GM19099 (cell line): Measurements from ENCODE around the gene NEK10.

ENCODE experiments used
- POLR2A ChIP-seq: IDR thresholded peaks from 3 replicates; pipeline ENCODE4 v1.6.1; 2011; ENCODE audit warnings: low read depth; ENCODE audit not compliant: insufficient read length; ENCODE audit errors: extremely low read depth

Gene NEK10

DNA sequence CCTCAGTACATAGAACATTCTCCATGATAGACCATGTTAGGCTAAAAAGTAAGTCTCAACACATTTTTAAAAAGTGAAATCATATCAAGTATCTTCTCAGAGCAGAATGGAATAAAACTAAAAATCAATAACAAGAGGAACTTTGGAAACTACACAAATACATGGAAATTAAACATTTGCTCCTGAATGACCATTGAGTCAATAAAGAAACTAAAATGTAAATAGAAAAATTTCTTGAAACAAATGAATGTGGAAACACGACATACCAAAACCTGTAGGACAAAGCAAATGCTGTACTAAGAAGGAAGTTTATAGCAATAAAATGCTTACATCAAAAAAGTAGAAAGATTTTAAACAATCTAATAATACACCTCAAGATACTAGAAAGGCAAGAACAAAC, 33.6 kb downstream of the NEK10 start:
- no peak for TF ChIP-seq POLR2A

DNA sequence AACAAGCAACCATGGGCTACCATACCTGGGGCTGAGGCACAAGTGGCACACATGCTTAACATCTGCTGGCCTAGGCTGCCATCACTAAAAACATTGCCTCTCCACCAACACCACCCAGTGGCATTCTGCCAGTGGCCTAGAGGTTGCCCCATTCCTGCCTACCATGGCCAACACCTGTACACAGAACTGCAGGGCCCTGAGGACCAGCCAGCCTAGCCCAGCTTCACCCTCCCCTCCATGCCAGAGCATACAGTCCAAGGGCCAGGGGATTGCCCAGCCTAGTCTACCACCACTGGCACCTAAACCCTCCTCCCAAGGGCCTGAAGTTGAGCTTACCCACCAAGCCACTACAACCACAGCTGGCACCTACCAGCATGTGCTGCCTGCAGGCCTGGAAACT, 35.3 kb downstream of the NEK10 start:
- no peak for TF ChIP-seq POLR2A

DNA sequence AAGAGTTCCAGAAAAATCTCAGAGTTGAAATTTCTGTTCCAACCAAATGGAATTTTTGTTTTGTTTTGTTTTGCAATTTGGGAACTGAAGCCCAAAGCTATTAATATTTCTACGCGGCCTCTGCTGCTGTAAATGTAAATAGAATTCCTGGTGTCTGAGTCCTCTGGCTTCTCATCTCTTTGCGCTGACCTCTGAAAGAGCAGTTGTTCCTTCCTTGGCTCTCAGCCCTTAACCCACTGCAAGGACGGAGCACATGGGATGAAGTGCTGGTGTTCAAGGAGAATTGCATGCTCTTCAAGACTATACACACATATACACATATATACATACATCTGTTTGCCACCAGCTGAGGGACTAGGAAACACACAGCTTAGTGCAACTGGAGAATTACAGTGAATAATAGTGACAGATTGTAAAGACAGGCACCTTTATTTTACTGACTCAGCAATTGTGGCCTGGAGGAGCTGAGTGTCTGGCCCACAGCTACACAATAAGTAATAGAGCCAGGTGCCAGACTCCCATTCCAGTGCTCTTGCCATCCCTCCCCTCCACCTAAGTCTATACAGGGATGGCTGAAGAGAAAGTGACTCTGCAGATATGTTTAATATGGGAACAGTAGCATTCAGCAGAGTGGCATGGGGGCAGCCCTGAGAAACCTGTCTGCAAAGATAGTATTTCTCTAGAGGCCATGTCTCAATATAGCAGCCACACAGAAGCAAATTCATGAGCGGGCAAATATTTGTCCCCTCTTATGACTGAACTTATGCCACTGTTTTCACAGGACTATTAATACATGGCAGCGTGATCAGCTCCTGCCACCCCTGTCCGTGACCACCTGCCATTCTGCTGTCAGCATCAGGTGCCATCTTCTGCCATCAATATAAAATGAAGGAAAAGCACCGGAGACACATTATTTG, 42.3 kb downstream of the NEK10 start:
- no peak for TF ChIP-seq POLR2A

DNA sequence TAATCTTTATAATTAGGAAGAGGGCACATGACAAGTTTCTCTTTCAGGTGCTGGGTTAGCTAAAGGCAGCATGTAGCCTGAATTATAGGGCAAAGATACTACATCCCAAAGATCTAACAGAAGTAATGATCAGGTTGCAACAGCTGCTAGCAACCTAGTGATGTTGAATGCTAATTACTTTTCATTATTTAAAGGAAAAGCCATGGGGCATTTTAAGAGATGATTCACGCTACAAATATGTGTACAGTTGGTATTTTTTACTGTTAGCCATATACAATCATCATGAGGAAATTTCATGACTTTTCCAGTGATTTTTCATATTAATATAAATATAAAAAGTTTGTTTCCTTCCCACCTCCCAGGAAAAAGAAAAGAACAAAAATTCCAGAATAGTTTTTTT, 43.0 kb downstream of the NEK10 start:
- no peak for TF ChIP-seq POLR2A

DNA sequence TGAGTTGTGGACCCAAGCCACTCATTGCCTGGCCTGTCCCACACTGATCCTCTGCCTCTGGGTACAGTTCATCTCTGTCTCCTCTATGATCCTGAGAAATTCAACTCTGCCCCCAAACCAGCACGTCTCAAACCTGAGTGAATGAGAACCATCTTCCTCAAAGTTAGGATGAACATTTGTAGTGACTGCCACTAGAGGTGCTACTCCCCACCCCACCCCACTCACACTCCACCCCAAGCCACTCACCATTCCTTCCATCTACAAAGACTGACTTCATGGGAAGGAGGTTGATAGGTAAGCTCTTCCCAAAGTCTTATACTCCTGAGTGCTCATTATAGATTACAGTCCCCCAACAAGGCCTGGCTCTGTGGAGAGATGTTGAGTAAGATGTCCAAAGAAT, 43.8 kb downstream of the NEK10 start:
- no peak for TF ChIP-seq POLR2A

DNA sequence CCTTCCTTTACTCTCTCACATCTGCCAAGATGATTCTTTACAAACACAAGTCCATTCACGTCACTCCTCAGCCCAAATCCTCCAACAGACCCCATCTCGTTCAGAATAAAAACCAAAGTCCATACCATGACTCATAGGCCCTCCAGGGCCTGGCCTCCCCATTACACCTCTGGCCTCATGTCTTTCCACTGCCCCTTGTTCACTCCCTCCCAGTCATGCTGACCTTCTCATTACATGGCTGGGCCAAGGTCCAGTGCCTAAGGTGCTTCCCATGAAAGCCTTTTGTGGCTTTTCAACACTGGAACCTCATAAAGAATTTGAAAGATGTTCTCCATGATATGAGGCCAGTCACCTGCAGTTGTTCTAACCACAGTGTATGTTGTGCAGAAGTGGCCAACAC, 44.5 kb downstream of the NEK10 start:
- no peak for TF ChIP-seq POLR2A

DNA sequence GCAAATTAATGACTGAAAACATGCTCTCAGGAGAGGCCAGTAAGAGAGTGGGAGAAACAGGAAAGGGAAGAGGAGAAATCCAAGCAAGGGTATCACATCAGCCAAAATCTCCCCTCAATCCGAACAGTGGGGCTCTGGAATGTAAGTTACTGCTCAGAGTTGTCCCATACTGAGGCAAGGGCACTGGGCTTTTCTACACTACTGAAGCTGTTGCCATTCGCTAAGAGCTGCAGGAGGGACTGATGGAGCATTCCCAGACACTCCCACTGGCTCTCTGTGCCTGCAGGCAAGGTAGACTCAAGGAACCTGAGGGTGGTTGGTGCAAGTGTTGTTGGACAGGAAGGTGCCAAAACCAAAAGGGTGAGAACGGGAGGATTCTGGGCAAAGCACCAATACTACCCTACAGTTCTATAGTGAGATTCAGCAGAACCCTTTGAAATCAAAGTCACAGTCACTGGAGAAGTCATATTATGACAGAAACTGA, 46.1 kb downstream of the NEK10 start:
- no peak for TF ChIP-seq POLR2A

DNA sequence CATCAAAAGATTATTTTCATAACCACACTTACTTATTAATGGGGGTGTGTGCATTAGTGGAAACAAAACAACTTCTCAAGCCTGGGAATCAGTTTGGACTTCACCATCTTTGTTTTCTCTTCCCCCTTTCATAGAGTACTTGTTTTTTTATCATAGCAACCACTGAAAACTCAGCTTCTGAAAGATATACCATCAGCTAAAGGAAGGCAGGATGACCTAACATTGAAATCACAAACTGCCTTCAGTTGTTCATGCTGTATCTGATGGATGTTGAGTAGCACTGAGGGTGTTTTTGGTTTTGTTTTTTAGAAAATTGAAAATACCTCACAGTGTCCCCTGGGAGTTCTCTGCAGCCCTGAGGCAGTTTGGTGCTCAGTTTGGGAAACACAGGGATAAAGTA, 46.5 kb downstream of the NEK10 start:
- TF ChIP-seq POLR2A = no peak

DNA sequence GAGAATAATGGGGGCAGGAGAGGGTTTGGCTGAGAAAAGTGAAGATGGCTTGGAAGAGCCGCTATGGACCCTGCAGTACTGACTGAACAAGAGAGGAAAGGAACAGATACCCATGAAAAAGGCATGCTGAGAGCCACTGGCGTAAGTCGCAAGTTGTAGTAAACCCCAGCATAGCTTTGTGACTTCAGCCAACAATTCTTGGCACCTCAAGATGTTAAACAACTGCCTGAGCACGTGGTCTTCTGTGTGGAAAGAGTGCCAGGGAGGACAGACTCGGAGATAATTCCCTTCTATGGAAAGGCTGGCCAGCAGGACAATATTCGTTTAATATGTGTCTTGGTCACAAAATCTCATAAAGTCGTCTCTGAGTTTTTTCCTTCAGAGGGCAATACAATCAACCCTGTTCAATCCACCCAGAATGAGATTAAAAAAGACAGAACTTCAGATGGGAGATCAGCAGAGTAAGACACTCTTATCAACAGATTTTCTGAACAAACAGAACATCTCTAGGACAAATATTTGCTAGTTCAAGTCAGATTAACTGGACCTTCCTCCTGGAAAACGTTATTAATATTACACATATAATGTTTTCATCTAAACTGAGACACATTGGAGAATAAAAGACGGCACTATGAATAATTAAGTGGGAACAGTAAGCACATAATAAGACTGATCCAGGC, 49.2 kb downstream of the NEK10 start:
- no peak for TF ChIP-seq POLR2A

DNA sequence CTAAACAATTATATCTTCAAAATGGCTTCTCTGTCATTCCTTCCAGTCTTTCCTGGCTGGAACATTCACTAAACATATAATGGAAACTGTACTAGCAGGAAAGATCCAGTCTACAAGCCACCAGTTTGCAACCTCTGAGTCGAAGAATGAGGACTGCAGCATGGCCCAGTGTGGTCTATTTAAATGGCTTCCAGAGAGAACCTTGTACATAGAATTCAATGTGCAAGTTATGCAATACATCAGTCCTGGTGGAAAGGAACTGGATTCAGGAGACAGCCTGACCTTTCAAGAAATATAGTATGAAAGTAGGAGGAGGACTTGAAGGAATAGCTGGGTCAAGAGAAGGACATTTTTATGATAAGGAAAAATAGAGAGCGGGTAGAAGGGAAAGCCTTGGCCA, 49.9 kb downstream of the NEK10 start:
- no peak for TF ChIP-seq POLR2A

DNA sequence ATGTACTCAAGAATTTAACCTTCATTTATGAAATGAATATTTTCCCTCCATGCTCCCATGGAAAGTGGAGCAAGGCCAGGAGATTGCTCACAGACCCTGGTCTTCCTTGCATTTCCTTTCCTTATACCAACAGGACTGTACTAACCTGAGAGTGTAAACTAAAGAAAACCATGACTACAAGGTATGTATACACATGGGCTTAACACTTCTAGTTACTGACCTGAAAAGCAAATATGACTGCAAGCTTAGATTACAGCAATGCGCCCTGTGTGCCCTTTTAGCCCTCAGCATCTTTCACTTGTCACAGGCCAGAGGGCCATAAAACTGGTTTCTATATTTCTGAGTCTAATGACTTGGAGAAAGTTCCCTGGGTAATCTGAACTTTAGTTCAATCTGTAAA, 52.1 kb downstream of the NEK10 start:
- TF ChIP-seq POLR2A = no peak

DNA sequence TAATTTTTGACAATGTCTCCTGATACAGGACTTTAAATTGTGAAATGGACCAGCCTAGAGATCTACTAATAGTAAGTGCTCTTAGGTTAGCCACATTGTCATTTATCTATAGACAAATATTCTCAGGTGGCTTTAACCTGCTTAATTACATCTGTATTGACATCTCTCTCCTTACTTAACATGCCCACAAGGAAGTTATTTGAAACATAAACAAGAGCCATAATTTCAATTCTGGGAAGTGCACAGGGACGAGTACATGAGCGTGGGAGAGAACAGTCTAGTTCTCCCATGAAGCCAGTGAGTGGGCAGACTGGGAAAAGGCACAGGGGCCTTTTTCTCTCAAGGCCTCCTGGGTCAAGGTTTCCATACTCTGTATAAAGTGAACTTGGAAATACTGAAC, 54.2 kb downstream of the NEK10 start:
- TF ChIP-seq POLR2A = no peak

DNA sequence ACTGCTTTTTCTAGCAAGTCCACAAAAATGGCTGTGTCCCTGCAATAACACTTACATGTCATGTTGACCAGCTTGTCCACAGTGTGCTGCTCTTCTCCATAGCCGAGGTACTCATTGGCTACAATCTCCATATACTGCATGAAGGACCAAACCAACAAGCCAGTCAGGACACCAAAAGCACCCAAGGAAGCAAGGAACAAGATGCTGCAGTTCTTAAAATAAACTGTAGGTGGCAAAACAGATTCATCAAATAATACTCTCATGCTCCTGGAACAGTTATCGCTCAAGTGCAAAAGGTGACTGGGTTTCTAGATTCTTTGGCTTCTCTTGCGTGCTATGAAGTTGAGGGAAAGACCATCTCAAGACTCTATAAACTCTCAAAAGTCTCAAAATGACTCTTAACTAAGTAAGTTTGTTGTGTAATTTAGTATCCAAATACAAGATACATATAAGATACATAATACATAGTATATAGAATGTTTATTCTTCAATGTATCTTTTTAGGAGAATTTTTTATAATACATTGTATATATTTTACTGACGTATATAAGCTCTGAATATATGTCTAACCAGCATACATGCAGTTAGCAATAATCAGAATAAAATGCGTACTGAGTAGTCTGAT, 57.0 kb downstream of the NEK10 start:
- TF ChIP-seq POLR2A = no peak

DNA sequence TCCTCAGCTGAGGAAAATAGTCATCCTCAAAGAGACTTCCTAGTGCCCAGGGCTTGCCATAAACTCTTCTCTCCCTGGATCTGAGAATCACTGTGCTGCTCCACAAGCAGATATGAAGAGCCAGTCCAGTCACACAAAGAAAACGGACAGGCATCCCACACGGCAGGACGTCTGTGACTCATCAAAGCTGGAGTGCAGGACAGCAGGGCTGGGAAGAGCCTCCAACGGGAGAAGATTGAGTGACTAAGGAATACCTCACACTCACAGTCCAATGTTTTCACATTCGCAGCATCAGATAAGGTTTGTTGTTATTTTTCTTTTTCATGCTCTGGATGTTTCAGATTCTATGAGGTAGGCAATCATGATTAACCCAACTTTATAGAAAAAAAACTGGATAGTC, 57.8 kb downstream of the NEK10 start:
- TF ChIP-seq POLR2A = no peak

DNA sequence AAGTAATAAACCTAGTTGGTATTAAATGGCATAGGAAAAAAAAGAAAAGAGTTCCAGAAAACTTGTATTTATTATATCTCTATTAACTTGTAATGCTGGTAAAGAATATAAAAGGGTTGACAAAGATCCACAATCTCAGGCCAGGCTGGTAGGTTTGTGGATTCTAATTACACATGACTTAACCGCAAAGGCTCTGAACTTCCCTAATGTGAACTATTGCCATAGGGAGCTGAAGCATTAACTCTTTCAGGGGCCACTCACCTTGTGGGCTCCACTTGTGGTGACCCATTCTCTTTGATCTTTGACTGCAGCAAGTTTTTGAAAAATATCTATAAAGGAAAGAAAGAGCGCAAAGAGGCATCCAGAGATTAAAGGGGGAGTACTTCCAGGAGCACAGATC, 58.5 kb downstream of the NEK10 start:
- no peak for TF ChIP-seq POLR2A

DNA sequence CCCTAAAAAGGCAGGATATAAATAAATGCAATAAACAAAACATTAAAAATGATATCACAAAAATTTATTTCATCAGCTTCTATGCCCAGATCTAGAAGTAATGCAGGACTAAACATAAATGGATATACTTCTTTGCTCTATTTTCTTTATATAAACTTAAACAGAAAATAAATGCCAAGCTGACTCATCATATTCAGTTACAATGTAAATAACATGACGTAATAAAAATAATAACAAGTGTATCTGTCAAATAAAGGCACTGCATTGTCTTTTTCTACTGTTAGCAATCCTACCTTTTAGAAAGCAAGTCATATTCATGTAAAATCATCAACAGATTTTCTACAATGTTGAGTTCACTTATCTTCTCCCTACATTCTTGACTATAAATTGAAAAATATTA, 61.6 kb downstream of the NEK10 start:
- TF ChIP-seq POLR2A = no peak
